ENCODE data around the gene LOXL3.

Gene LOXL3

GRCh38 chr2:74525717-74526648 is 27.8 kb downstream of the LOXL3 start, which contains the start of gene DQX1:
TSS of gene DQX1 (minus strand) at chr2:74526231. CDS start at chr2:74525729, 502 bp downstream.
- DNase-seq = peak; percentile 32 to 49

GRCh38 chr2:74524955-74525716 is 28.6 kb downstream of the LOXL3 start:
- no peak for DNase-seq

- no peak for DNase-seq
Measured at GRCh38 chr2:74524005-74524404, 29.7 kb downstream of the LOXL3 start.

GRCh38 chr2:74522516-74522915 is 31.2 kb downstream of the LOXL3 start:
- no peak for DNase-seq

GRCh38 chr2:74516650-74517049 is 37.1 kb downstream of the LOXL3 start:
- no peak for DNase-seq

GRCh38 chr2:74515981-74516633 is 37.6 kb downstream of the LOXL3 start:
- peak; percentile 50 to 68 for DNase-seq

- no peak for DNase-seq
Measured at GRCh38 chr2:74515271-74515980, 38.3 kb downstream of the LOXL3 start.

- DNase-seq = no peak
Measured at GRCh38 chr2:74514368-74515270, 39.1 kb downstream of the LOXL3 start, which contains the start of gene TLX2. TSS of gene TLX2 (plus strand) at chr2:74514450. CDS start at chr2:74514807, 357 bp downstream.

- no peak for DNase-seq
Measured at GRCh38 chr2:74513605-74514367, 40.0 kb downstream of the LOXL3 start.

- no peak for DNase-seq
Measured at GRCh38 chr2:74512744-74513604, 40.8 kb downstream of the LOXL3 start.

- no peak for DNase-seq
Measured at GRCh38 chr2:74511104-74511989, 42.4 kb downstream of the LOXL3 start.

- no peak for DNase-seq
Measured at GRCh38 chr2:74510272-74510671, 43.5 kb downstream of the LOXL3 start.

- no peak for DNase-seq
Measured at GRCh38 chr2:74507926-74508520, 45.7 kb downstream of the LOXL3 start.

- peak; percentile 96 to 99 for DNase-seq
Measured at GRCh38 chr2:74507145-74507925, 46.4 kb downstream of the LOXL3 start, which contains the start of gene PCGF1. TSS of gene PCGF1 (minus strand) at chr2:74507695. CDS start at chr2:74507668, 27 bp downstream.

GRCh38 chr2:74505448-74506246 is 48.1 kb downstream of the LOXL3 start:
- no peak for DNase-seq

- DNase-seq = no peak
Measured at GRCh38 chr2:74504591-74504990, 49.2 kb downstream of the LOXL3 start.
